Lower lobe of right lung (tissue), 2 donors: ENCODE data around the gene KCNC1. TPM values are rescaled to one million over a fixed set of nuclear protein-coding genes. Genes with fewer than 3 reads are reported as not detected.

ENCODE experiments used
- ATAC-seq, 2 donors: fragments of 200-7000 bp; cut with Tn5 transposase; one replicate each; pipeline ENCODE4 v1.9.1; 2020 to 2022; ENCODE audit warnings: mild to moderate bottlenecking in 2 of 2, moderate library complexity in 2 of 2
- DNase-seq: peaks from one replicate; pipeline ENCODE4 v3.0.0-alpha.2; 2020
- H3K27ac ChIP-seq: fragments of 200-600 bp; one replicate; pipeline ENCODE4 v1.8.0; 2022
- H3K27me3 ChIP-seq: fragments of 200-600 bp; one replicate; pipeline ENCODE4 v1.8.0; 2022; ENCODE audit warnings: low read depth
- H3K36me3 ChIP-seq: fragments of 200-600 bp; one replicate; pipeline ENCODE4 v1.8.0; 2022; ENCODE audit warnings: mild to moderate bottlenecking
- H3K4me1 ChIP-seq: fragments of 200-600 bp; one replicate; pipeline ENCODE4 v1.8.0; 2022
- H3K4me3 ChIP-seq: fragments of 200-600 bp; one replicate; pipeline ENCODE4 v1.8.0; 2022; ENCODE audit warnings: mild to moderate bottlenecking
- H3K9me3 ChIP-seq: fragments of 200-600 bp; one replicate; pipeline ENCODE4 v1.8.0; 2022
- CTCF ChIP-seq: fragments of 200-600 bp; IDR thresholded peaks from one replicate; pipeline ENCODE4 v1.8.0; 2022; ENCODE audit warnings: antibody characterized with exemption, mild to moderate bottlenecking
- intact Hi-C: fragments of 100-400 bp; cut with DNase I; formaldehyde crosslinking; loops from one replicate; pipeline ENCODE4 v1.11.0; 2022
- total RNA-seq: library from RNA; stranded (reverse); fragmentation: NEBNext Ultra II Directional; extraction: Animal tissue kit (Norgen Biotek cat#: 25700); gene quantifications from one replicate; pipeline ENCODE4 v1.2.1, GENCODE V29; 2021
- donor health status: DM: no; HTN: yes; CAD: no; lungs with severe emphysema.

The KCNC1 gene
- total RNA-seq, 1 donor from 2014 or later, result not detected

GRCh38 chr11:17768547-17768946 is 34.0 kb downstream of the KCNC1 start:
- no peak overlapping the region for H3K27ac ChIP-seq
- DNase-seq (no peak), ATAC-seq (no peak)
- no peak for TF ChIP-seq CTCF
- intact Hi-C loops, result no loop called here
- no peaks in the 10 kb centered on the region for H3K36me3 ChIP-seq
- no peak overlapping the region for H3K4me3 ChIP-seq
- H3K4me1 ChIP-seq, result no peaks in the 10 kb centered on the region
- H3K9me3 ChIP-seq, result no peaks in the 10 kb centered on the region
- H3K27me3 ChIP-seq, result no peaks in the 10 kb centered on the region

GRCh38 chr11:17769218-17769617 is 34.6 kb downstream of the KCNC1 start:
- no peak for DNase-seq
- intact Hi-C loops, result no loop called here
- no peaks in the 10 kb centered on the region for H3K36me3 ChIP-seq

GRCh38 chr11:17770048-17770652 is 35.6 kb downstream of the KCNC1 start:
- Histone ChIP-seq H3K36me3 (no peaks in the 10 kb centered on the region), H3K27ac (no peak overlapping the region), H3K4me3 (no peak overlapping the region), H3K4me1 (no peaks in the 10 kb centered on the region), H3K9me3 (no peaks in the 10 kb centered on the region), H3K27me3 (no peaks in the 10 kb centered on the region)
- TF ChIP-seq CTCF, result no peak
- ATAC-seq (no peak), DNase-seq (no peak)
- intact Hi-C loops, result no loop called here

More at GRCh38 chr11:17769218-17769617, 34.6 kb downstream of the KCNC1 start:
- H3K9me3 ChIP-seq, result no peaks in the 10 kb centered on the region
- no peak overlapping the region for H3K27ac ChIP-seq
- no peak for ATAC-seq
- TF ChIP-seq CTCF, result no peak
- H3K4me1 ChIP-seq, result no peaks in the 10 kb centered on the region
- no peak overlapping the region for H3K4me3 ChIP-seq
- no peaks in the 10 kb centered on the region for H3K27me3 ChIP-seq

- Histone ChIP-seq H3K27ac (no peak overlapping the region), H3K9me3 (no peaks in the 10 kb centered on the region), H3K4me3 (no peak overlapping the region), H3K4me1 (no peaks in the 10 kb centered on the region), H3K36me3 (no peaks in the 10 kb centered on the region), H3K27me3 (no peaks in the 10 kb centered on the region)
- ATAC-seq, result no peak
- TF ChIP-seq CTCF, result no peak
- intact Hi-C loops, result no loop called here
- no peak for DNase-seq
Observed at GRCh38 chr11:17770917-17771316, 36.3 kb downstream of the KCNC1 start.

- no peaks in the 10 kb centered on the region for H3K36me3 ChIP-seq
- no peaks in the 10 kb centered on the region for H3K27me3 ChIP-seq
- DNase-seq (no peak), ATAC-seq (no peak)
- H3K4me3 ChIP-seq, result no peak overlapping the region
- no peak for TF ChIP-seq CTCF
- H3K27ac ChIP-seq, result no peak overlapping the region
- H3K4me1 ChIP-seq, result no peaks in the 10 kb centered on the region
- intact Hi-C loops, result no loop called here
- no peaks in the 10 kb centered on the region for H3K9me3 ChIP-seq
Observed at GRCh38 chr11:17771415-17771814, 36.8 kb downstream of the KCNC1 start.
